Body of pancreas (tissue), 4 donors: ENCODE results near the gene SLC35F6.

ENCODE experiments used
- POLR2A ChIP-seq, 3 donors: fragments of 450-650 bp; IDR thresholded peaks; one replicate each; pipeline ENCODE4 v1.6.1; 2016; ENCODE audit warnings: antibody characterized with exemption in 3 of 3, mild to moderate bottlenecking in 2 of 3
- TF ChIP-seq, protein P1 (sequence below), 7 experiments: fragments of 450-650 bp in 4 of 7; fragments of 200-600 bp in 3 of 7; sonication (generic) in 3 of 7; IDR thresholded peaks; one replicate each; pipeline ENCODE4 v1.5.1; 2016 to 2019; ENCODE audit warnings: antibody characterized with exemption in 7 of 7

GRCh38 chr2:26807788-26808460, 43.8 kb downstream of the SLC35F6 start:
- no peak for TF ChIP-seq POLR2A (IDR thresholded peaks at IDR 0.05)
- TF ChIP-seq, protein P1, sequence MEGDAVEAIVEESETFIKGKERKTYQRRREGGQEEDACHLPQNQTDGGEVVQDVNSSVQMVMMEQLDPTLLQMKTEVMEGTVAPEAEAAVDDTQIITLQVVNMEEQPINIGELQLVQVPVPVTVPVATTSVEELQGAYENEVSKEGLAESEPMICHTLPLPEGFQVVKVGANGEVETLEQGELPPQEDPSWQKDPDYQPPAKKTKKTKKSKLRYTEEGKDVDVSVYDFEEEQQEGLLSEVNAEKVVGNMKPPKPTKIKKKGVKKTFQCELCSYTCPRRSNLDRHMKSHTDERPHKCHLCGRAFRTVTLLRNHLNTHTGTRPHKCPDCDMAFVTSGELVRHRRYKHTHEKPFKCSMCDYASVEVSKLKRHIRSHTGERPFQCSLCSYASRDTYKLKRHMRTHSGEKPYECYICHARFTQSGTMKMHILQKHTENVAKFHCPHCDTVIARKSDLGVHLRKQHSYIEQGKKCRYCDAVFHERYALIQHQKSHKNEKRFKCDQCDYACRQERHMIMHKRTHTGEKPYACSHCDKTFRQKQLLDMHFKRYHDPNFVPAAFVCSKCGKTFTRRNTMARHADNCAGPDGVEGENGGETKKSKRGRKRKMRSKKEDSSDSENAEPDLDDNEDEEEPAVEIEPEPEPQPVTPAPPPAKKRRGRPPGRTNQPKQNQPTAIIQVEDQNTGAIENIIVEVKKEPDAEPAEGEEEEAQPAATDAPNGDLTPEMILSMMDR (IDR thresholded peaks at IDR 0.05), result no peak
